Measurements from ENCODE around the gene TPSB2. TPM values are rescaled to one million over a fixed set of nuclear protein-coding genes. Genes with fewer than 3 reads are reported as not detected.
"Not testable (repeated sequence)": the region's sequence is repeated elsewhere in the genome, so short reads cannot be mapped to it uniquely, and the experiment has no call there.

The TPSB2 gene
- not detected in 2 replicates for total RNA-seq

GRCh38 chr16:1230084-1230470 is at the start of gene TPSB2:
TSS of gene TPSB2 (minus strand) at chr16:1230184. CDS start at chr16:1229951, 233 bp downstream.
- intact Hi-C loops (cut with micrococcal nuclease); CTCF ChIA-PET; H3K9me3 Mint-ChIP-seq; DNase-seq; H3K4me3 Mint-ChIP-seq; H3K36me3 Mint-ChIP-seq (ENCODE audit: low read depth); H3K4me1 Mint-ChIP-seq; H3K27ac Mint-ChIP-seq; POLR2A ChIA-PET; ATAC-seq (ENCODE audit: low read depth); H3K27me3 Mint-ChIP-seq: not testable (repeated sequence)

- intact Hi-C loops (cut with micrococcal nuclease): no loop called here
- H3K27me3 Mint-ChIP-seq: peaks cover 5% of the 10 kb centered on the region
- no peak overlapping the region for H3K27ac Mint-ChIP-seq
- peaks cover 3% of the 10 kb centered on the region for H3K4me1 Mint-ChIP-seq
- no peak for ATAC-seq (ENCODE audit: low read depth)
- ChIA-PET POLR2A (no interaction called here), CTCF (interaction anchor here (0.6 kb wide), 1 partner anchor 84 kb away, joined by 3 read pairs; no protein-coding TSS in a partner anchor)
- no peaks in the 10 kb centered on the region for H3K9me3 Mint-ChIP-seq
- H3K4me3 Mint-ChIP-seq: no peak overlapping the region
- DNase-seq: no peak
- no peak for TF ChIP-seq CTCF (IDR thresholded peaks at IDR 0.05)
- no peaks in the 10 kb centered on the region for H3K36me3 Mint-ChIP-seq (ENCODE audit: low read depth)
Observed at GRCh38 chr16:1279081-1279944, 49.3 kb upstream of the TPSB2 start.

- POLR2A ChIA-PET: no interaction called here
- Mint-ChIP-seq H3K27ac (no peak overlapping the region), H3K9me3 (no peaks in the 10 kb centered on the region), H3K4me1 (peaks cover 3% of the 10 kb centered on the region), H3K27me3 (peaks cover 5% of the 10 kb centered on the region), H3K36me3 (ENCODE audit: low read depth) (no peaks in the 10 kb centered on the region), H3K4me3 (no peak overlapping the region)
- TF ChIP-seq CTCF (IDR thresholded peaks at IDR 0.05): no peak
- CTCF ChIA-PET: no interaction called here
- DNase-seq (no peak), ATAC-seq (ENCODE audit: low read depth) (no peak)
- intact Hi-C loops (cut with micrococcal nuclease): no loop called here
Observed at GRCh38 chr16:1278477-1278876, 48.5 kb upstream of the TPSB2 start.

- DNase-seq: no peak
- H3K4me1 Mint-ChIP-seq: peaks cover 3% of the 10 kb centered on the region
- no peak overlapping the region for H3K4me3 Mint-ChIP-seq
- no peaks in the 10 kb centered on the region for H3K9me3 Mint-ChIP-seq
- no peak for TF ChIP-seq CTCF (IDR thresholded peaks at IDR 0.05)
- no peak for ATAC-seq (ENCODE audit: low read depth)
- peaks cover 10% of the 10 kb centered on the region for H3K27me3 Mint-ChIP-seq
- no peak overlapping the region for H3K27ac Mint-ChIP-seq
- intact Hi-C loops (cut with micrococcal nuclease): no loop called here
- CTCF ChIA-PET: no interaction called here
- POLR2A ChIA-PET: no interaction called here
- no peaks in the 10 kb centered on the region for H3K36me3 Mint-ChIP-seq (ENCODE audit: low read depth)
Observed at GRCh38 chr16:1277617-1278282, 47.8 kb upstream of the TPSB2 start.

GRCh38 chr16:1277151-1277598 is 47.2 kb upstream of the TPSB2 start:
- DNase-seq (no peak), ATAC-seq (ENCODE audit: low read depth) (no peak)
- TF ChIP-seq CTCF (IDR thresholded peaks at IDR 0.05): no peak
- POLR2A ChIA-PET: no interaction called here
- H3K36me3 Mint-ChIP-seq (ENCODE audit: low read depth): no peaks in the 10 kb centered on the region
- intact Hi-C loops (cut with micrococcal nuclease): no loop called here
- H3K4me3 Mint-ChIP-seq: no peak overlapping the region
- CTCF ChIA-PET: no interaction called here
- H3K4me1 Mint-ChIP-seq: no peaks in the 10 kb centered on the region
- H3K27me3 Mint-ChIP-seq: peaks cover 11% of the 10 kb centered on the region
- no peak overlapping the region for H3K27ac Mint-ChIP-seq
- no peaks in the 10 kb centered on the region for H3K9me3 Mint-ChIP-seq

Data from activated B cell treated with CpG ODN at 0.5 μM for 24 hours (primary cell).